GM23248 (cell line): ENCODE results near the gene CEP78.

Source experiments
- EZH2 ChIP-seq: fragments of 200-600 bp; sonication (generic); IDR thresholded peaks from 2 replicates; pipeline ENCODE4 v1.6.1; 2018; ENCODE audit warnings: antibody characterized with exemption, mild to moderate bottlenecking; ENCODE audit not compliant: insufficient read depth, poor library complexity, severe bottlenecking
- EZH2phosphoT487 ChIP-seq: fragments of 200-600 bp; sonication (generic); IDR thresholded peaks from 2 replicates; pipeline ENCODE4 v1.6.1; 2018; ENCODE audit warnings: antibody characterized with exemption, moderate library complexity, mild to moderate bottlenecking, low read depth; ENCODE audit not compliant: insufficient read depth

- TF ChIP-seq EZH2 = no peak
- TF ChIP-seq EZH2phosphoT487 = no peak
Measured at GRCh38 chr9:78324682-78325081, 88.8 kb downstream of the CEP78 start.
